ENCODE results near the gene ZNRF2.
"Not testable (repeated sequence)": the region's sequence is repeated elsewhere in the genome, so short reads cannot be mapped to it uniquely, and the experiment has no call there.

Gene ZNRF2

DNA sequence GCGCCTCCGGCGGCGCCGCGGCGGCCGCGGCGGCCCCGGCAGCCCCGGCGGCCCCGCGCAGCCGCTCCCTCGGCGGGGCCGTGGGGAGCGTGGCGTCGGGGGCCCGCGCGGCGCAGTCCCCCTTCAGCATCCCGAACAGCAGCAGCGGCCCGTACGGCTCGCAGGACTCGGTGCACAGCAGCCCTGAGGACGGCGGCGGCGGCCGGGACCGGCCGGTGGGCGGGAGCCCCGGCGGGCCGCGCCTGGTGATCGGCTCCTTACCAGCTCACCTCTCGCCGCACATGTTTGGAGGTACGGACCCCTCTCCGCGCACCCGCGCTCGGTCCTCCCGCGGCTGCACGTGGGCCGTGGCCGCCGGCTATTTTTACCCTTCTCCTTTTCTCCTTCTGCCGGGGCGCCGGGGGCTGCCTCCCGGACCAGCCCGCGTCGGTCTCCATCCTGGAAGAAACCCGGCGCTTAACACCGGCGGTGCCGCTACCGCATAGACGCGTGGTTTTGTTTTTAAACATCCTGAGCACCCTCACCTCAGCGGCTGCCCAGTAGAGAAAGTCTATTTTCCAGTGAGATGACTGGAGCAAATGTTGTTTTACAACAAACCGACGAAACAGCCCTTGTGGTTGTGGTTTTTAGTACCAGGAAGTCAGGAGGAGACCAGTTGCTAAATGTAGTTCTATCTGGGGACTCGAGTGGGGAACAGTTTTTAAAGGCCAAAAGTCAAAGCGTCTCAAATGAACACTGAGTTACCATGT, 1.3 kb downstream of the ZNRF2 start:
- peak overlapping the region; percentile 82 for H3K4me3 ChIP-seq (replicated peaks; ENCODE audit: low read depth, low read length)
- DNase-seq (ENCODE audit: low read depth): peak; percentile 63
- no peak for TF ChIP-seq CTCF (IDR thresholded peaks at IDR 0.05; ENCODE audit: low read length, missing control alignments)

DNA sequence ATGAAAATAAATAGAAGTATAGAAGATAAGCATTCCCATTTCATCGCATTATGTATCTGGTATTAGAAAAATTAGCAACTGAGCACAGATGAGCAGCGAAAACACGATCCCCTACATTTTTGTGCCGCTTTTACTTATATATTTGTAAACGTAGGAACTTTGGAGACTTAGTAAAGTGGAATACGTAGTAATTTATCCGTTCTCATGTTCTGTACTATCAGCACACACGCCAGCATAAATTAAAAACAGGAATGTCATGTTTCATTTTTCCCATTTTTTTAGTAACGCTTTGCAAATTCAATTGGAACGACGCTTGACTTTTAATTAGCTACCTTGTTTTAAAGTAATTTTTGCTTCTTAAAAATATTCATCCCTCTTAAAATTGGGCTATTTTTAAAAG, 2.4 kb downstream of the ZNRF2 start:
- H3K4me3 ChIP-seq (replicated peaks; ENCODE audit: low read depth, low read length): peak overlapping the region; percentile 82
- no peak for TF ChIP-seq CTCF (IDR thresholded peaks at IDR 0.05; ENCODE audit: low read length, missing control alignments)
- no peak for DNase-seq (ENCODE audit: low read depth)

DNA sequence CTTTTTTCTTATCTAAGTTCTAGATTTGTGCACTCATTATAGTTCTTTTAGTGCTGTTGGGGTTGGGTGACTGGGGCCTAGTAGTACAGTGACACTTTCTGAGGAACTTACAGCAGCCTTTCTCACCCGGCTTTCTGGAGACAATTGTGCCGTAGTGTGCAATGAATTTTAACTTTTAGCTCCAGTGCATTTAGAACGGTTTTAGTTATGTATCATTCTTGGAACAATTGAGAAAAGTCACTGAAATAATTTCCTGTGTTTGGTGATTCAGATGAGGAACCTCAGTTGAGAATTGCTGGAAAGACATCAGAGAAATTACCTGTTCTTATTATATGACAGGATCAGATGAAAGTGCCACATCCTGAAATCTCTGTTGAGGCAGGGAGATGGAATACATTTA, 3.2 kb downstream of the ZNRF2 start:
- DNase-seq (ENCODE audit: low read depth); H3K4me3 ChIP-seq (replicated peaks; ENCODE audit: low read depth, low read length): not testable (repeated sequence)

DNA sequence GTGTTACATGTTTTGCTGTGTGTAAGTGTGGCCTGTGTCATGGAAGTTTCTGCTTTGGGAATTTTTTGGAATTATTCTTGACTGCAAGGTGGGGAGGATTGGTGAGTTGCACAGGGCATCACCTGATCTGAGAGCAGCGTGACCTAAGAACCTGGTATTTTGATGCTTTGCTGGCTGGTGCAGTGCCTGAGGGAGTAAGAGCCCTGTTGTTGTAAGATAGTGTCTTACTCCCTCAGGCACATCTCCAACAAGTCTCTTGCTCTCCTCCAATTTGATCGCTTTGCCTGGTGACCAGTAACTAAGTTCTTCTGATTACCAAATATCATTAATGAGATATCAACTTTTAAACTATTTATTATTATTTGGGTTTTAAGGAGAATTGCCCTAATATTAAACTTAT, 5.2 kb downstream of the ZNRF2 start:
- H3K4me3 ChIP-seq (replicated peaks; ENCODE audit: low read depth, low read length); DNase-seq (ENCODE audit: low read depth): not testable (repeated sequence)

DNA sequence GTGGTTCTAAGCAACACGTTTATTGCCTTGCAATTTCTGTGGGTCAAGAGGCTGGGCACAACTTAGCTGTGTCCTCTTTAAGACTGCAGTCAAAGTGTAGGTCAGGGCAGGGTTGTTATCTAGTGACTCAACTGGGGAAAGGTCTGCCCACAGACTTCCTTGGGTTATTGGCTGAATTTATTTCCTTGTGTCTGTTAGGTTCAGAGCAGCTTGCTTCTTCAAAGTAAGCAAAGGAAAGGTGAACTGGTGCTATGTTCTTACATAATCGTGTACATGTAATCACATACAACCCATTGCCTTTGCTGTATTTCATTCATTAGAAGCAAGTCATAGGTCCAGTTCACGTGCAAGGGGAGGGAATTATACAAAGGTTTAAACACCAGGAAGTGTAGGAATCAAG, 5.9 kb downstream of the ZNRF2 start:
- DNase-seq (ENCODE audit: low read depth); H3K4me3 ChIP-seq (replicated peaks; ENCODE audit: low read depth, low read length): not testable (repeated sequence)

DNA sequence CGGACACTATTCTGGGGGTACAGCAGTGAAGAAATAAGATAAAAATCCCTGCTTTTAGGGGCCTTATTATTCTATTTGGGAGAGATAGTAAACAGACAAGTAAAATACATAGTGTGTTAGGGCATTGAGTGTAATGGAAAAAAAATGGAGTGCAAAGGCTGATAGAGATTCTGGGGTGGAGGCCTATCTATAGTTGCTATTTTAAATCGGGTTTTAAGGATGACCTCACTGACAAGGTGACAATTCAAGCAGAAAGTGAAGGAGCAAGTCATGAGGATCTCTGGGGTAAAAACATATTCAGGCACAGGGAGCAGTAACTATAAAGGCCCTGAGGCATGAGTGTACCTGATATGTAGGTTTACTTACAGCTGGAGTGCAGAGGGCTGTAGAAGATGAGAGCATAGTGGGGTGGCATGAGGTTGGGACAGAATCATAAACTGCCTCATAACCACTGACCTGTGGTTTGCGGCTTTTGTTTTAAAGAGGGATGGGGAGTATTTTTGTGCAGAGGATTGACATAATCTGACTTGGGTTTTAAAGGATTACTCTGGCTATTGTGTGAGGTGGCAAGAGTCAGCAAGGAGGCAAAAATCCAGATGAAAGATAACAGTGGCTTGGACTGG, 8.1 kb downstream of the ZNRF2 start:
- H3K4me3 ChIP-seq (replicated peaks; ENCODE audit: low read depth, low read length); DNase-seq (ENCODE audit: low read depth): not testable (repeated sequence)

DNA sequence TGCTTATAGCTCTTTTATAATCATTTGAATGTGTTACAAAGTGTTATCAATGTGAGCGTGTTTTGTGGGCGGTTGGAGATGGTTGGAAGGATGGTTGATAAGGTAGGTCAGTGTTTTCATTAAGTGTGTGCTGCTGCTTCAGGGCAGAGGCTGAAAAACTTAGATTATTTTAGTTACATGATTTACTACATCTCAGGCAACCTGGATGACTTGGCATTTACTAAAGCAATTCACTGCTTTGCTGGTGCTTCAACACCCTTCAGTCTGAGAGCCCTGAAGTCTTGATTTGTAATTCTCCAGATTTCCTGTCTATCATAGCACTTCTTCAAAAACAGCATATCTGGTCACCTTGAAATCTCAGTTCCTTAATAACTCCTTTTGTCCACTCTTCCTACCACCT, 11.9 kb downstream of the ZNRF2 start:
- DNase-seq (ENCODE audit: low read depth); H3K4me3 ChIP-seq (replicated peaks; ENCODE audit: low read depth, low read length): not testable (repeated sequence)

DNA sequence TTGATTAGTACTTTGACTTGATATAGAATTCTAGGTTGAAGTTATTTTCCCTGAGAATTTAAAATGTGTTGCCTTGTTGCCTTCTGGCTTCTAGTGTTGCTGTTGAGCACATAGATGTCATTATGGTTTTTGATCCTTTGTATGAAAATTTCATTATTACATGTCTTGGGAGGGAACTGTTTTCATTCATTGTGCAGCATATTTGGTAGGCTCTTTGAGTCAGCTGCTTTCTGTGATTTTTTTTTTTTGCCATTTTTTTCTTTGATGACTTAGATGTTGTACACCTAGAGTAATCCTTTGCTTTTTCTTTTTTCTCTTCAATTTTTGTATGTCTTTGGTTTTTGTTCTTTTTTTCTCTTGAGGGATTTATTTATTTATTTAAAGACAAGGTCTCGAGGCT, 13.1 kb downstream of the ZNRF2 start:
- not testable (repeated sequence) for H3K4me3 ChIP-seq (replicated peaks; ENCODE audit: low read depth, low read length); DNase-seq (ENCODE audit: low read depth)

GRCh38 chr7:30298409-30298808, 14.0 kb downstream of the ZNRF2 start:
- H3K4me3 ChIP-seq (replicated peaks; ENCODE audit: low read depth, low read length); DNase-seq (ENCODE audit: low read depth): not testable (repeated sequence)

- no peak for DNase-seq (ENCODE audit: low read depth)
- H3K4me3 ChIP-seq (replicated peaks; ENCODE audit: low read depth, low read length): no peak overlapping the region
- no peak for TF ChIP-seq CTCF (IDR thresholded peaks at IDR 0.05; ENCODE audit: low read length, missing control alignments)
Measured at GRCh38 chr7:30301751-30302150, 17.4 kb downstream of the ZNRF2 start.
